HG03442 (cell line): ENCODE results near the gene FABP7.
A peak's percentile ranks its signal among the peaks of the same experiment; 100 is the strongest.
"Not testable (repeated sequence)": the region's sequence is repeated elsewhere in the genome, so short reads cannot be mapped to it uniquely, and the experiment has no call there.

ENCODE experiments used
- ATAC-seq: cut with Tn5 transposase; IDR thresholded peaks from one replicate; pipeline ENCODE4 v1.9.1; 2021; ENCODE audit warnings: mild to moderate bottlenecking, moderate library complexity; ENCODE audit not compliant: unreplicated experiment

Gene FABP7

DNA sequence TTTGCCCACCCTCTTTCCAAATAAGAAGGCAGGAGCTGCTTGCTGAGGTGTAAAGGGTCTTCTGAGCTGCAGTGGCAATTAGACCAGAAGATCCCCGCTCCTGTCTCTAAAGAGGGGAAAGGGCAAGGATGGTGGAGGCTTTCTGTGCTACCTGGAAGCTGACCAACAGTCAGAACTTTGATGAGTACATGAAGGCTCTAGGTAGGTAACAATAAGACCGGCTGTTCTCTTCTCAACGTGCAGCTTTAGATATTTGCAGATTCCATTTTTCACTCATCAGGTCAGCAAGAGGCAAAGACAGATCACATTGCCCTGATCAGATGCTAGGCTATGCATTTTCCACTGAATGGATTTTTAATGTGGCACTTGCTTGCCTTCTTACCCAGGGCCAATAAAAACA, at the start of gene FABP7:
TSS of gene FABP7 (plus strand) at position 50 of the 400 bp plus-strand sequence. CDS start at position 129, 79 bp downstream.
- ATAC-seq: no peak

DNA sequence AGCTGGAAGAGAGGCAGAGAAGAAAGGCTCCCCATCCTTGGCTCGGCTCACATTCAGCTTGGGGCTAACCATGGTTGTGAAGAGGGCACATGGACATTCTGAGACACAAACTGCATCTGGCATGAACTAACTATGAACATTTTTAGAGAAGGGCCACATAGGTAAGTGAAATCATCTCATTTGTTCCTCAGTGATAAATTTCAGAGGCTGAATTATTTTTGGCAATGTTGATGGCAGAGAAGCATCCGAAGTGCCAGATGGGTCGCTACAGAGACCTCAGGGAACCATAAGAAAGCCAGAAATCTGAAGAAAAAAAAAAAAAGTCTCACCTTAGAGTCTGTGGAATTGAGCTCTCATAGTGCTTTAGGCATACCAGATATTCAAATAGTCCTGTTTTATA, 49.2 kb upstream of the FABP7 start:
- ATAC-seq: no peak

DNA sequence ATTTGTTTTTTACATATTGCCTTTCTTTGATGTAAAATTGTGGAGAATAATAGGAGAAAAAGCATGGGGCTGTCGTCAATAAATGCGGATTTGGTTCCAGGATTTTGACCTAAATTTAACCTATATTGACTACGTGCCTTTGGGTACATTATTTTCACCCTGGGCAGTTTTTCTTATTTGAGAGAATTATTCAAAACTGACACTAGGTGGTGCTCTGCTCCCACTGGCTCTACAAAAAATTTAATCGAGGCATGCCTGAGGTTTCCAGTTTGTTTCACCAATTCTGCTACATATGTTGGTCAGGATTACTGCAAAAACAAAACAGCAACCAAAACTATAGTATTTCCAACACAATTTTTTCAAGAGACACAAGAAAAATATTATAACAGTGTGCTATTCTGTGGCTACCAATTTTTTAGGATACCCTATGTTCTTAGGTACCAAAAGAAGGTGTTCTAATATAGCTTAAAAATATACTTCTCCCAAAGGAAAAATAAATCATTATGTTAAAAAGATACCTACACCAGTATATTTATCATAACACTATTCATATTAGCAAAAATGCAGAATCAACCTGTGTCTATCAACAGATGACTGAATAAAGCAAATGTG, 48.6 kb upstream of the FABP7 start:
- ATAC-seq: peak; percentile 55

DNA sequence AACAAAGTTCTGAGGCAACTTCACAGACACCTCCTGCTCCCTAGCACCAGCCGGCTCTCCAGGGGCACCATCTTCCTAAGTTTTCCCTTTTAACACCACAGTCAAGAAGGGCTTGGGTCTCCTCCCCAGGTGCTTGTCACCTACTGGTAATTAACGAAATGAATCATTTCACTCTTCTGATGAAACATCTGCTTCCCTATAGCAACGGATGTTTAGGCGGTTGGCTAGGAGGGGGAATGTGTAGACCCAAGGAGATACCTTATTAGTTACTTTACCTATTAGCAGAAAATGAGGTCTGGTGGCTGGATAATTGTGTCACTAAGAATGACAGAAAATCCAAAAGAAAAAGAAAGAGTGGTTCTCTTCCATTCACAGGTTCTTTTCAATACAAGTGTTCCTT, 46.3 kb upstream of the FABP7 start:
- ATAC-seq: no peak

DNA sequence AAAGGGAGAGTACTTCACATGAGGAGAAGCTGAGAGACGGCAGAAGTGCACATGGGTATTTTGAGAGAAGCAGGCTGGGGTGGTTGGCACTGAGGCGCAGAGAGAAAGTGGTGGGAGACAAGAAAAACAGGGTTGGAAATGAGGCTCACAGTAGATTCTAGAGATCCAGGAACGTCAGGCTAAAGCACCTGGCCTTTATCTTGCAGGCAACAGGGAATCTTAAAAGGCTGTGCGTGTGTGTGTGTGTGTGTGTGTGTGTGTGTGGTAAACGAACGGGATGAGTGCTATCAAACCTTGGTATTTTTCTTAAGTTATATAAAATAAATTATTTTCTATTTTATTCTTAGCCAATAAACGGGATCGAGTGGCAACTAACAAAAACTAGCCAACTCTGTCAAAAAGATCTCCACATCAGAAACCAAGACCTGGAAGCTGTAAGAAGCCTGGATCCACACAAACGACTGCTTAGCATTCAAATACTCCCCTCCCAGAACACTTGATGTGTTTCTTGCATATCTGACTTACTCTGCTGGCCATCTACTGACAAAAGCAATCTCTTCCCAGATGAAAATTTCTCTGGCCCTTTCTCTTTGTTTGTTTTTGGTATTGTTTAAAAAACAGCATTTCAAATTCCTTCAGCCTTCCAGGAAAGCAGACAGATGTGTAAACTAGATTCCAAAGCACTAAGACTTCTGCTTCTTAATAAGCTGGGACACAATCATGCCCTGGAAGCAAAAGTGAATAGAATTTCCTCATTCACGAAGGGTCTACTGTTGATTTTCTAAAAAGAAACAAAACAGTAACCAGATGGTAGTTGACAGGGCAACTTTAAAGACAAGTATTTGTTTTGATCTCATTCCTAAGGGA, 44.8 kb upstream of the FABP7 start:
- ATAC-seq: no peak

DNA sequence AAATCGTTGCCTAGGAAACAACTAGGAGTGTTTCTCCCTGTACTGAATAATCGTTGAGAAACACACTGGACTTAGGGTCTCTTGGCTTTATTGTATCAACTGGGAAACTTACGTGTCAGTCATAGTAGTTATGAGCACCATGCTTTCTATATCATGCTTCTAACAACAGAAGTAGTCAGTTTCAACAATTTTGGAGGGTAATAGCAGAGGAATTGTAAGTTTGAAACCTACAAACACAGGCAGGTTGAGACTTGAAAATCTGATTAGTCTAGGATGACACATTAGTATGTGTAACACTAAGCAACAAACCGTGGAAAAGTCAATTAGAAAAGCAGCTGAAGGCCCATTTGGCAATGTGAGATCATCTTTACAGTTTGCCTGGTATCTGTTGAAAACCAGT, 43.9 kb upstream of the FABP7 start:
- no peak for ATAC-seq

DNA sequence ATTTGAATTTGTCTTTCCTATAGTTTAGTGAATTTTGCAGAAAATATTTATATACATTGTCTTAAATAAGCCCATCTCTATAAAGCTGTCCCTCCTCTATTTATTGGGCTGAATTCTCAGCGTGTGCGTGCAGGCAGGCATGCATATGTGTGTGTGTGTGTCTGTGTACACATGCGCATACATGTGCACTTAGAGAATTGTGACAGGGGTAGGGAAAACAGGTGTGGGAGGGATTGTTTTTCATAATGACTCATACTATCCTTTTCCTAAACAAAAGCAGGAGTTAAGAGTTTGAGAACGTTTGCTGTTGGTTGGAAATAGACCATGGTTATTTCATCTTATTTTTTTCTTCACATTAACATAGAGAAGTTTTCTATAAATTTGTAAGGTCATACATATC, 43.4 kb upstream of the FABP7 start:
- ATAC-seq: no peak

DNA sequence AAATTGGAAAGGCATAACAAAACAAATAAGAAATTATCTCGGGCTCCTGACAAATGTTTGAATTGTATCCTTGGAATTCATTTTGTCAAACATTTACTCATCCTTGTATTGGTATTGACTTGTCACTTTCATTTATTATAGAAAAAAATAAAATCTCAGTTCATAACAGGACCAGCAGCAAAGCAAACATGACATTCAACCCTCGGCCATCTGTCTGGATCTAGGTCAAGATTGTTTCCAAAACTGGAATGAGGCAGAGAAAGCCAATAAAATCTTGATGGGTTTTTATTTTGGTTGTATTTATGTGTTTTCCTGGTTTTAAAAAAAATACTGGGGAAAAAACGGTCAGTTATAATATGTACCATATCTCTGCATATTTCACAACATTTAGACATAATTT, 42.9 kb upstream of the FABP7 start:
- no peak for ATAC-seq

DNA sequence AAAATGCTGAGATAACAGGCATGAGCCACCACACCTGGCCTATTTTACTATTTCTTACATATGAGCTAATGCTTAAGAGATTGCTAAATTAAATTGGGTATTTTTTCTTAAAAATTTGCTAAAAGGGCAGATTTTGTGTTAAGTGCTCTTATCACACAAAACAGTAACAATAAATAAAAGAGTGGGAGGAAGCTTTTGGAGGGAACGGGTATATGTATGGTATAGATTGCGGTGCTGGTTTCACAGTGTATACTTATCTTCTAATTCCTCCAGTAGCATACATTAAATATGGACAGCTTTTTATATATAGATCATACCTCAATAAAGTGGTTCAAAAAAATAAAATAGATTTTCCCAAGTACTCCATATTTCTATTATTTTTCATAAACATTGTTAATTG, 39.4 kb upstream of the FABP7 start:
- no peak for ATAC-seq

DNA sequence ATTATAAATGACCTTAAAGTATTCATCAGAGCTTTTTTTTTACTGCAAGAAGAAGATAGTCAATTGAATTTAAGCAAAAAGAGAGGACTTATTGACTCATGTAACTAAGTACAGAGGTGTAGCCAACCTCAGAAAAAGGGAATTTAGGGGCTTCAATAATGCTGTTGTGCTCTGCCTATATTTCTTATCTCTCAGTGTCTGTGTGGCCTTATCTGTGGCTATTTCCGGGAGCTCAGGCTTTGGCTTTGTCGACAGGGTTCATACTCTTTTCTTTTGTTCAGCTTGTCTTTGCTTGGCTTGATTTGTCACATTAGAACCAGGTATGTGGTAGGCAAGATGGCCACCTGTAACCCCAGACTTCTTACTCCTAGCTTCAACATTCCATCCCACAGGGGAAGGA, 38.6 kb upstream of the FABP7 start:
- ATAC-seq: no peak

DNA sequence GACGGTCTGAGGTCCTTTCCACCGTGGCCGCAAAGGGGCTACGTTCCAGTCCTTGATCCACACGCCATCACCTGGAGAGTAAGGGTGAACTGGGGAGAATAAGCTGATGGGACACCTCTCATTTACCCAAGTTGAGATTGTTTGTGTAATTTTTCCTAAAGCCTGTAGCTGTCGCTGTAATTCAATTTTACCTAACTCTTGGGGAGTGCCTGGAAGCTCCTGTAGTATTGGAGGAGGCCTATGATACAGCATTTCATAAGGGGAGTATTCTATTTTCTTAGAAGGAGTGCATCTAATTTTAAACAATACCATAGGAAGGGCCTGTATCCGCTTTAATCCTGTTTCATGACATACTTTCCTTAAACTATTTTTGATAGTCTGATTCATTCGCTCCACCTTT, 35.3 kb upstream of the FABP7 start:
- peak; percentile 54 for ATAC-seq

DNA sequence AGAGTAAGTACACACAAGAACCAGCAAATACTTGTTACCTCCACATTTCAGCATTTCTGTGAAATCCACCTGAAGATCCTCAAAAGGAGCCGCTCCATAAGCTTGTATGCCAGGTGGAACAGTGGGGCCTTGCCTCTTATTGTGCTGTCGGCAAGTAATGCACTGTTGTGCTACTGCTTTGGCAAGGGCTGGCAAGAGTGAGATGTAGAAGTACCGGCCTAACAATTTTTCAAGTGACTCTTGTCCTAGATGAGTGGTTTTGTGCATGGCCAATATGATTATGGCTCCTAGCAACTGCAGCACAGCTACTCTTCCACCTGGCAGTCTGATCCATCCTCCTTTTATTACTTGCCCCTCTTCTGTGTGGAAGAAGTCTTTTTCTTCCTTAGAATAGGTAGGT, 34.7 kb upstream of the FABP7 start:
- not testable (repeated sequence) for ATAC-seq

DNA sequence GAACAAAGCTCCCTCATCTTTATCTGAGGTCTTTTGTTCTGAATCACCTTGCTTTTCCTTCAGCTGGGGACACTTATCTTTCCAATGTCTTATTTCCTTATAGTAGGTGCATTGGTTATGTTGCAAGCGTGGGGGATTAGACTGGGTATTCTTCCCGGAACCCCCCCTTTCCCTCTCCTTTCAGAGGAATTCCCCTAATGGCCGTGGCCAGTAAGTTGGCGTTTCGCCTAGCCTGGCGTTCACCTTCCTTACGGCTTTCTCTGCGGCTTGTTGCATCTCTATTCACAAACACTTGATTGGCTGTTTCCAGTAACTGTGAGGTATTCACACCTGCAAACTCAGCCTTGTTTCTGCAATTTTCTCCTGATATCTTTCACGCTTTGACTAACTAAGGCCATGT, 32.8 kb upstream of the FABP7 start:
- ATAC-seq: no peak

DNA sequence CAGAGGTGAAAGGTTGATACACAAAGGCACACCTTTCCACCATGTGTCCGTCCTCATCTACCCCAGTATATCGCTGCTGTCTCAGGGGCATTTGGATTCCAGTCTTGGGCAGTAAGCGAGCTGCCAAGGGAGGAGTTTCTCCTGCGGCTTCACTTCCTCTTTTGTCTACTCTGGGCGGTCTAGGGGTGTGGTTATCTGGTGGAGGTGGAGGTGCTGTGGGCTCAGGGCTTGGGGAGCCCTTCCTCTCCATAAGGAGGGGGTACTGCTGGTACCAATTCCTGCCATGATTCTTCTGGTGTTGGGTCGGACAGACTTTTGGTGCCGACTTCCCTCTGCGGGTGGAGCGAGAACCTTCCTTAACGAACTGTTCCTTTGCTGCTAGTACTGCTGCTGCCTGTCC, 31.9 kb upstream of the FABP7 start:
- ATAC-seq: no peak

DNA sequence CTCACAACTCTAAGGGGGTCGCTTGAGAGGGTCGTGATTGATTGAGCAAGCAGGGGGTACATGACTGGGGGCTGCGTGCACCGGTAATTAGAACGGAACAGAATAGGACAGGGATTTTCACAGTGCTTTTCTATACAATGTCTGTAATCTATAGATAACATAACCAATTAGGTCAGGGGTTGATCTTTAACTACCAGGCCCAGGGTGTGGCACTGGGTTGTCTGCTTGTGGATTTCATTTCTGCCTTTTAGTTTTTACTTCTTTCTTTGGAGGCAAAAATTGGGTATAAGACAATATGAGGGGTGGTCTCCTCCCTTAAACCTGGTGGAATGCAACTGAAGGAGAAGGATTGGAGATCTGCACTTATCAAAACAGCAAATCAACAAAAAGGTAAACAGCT, 30.6 kb upstream of the FABP7 start:
- not testable (repeated sequence) for ATAC-seq

DNA sequence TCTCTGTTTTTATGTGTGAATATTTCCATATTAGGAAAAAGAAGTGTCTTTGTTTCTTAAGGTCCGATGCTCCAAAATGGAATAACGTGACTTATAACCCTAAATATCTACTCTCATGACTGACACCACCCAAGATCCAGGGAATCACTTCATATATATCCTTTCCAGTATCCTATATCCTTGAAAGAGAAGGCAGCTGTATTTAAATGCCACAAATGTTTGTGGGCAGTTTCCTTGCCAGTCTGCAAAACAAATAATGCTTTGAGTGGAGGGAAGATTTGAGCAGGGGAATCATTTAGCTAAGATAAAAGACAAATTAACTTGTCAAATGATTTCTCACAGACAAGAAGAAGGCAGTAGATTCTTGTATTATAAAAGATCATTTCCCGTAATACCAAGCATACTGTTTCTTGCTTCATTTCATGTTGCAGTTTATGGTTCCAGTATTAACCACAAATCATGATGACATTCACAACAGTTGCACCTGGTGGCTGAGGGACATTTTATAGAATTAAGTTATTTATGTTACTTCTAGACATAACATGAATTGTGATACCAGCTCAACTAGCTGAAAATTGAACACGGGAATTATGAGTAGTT, 30.0 kb upstream of the FABP7 start:
- no peak for ATAC-seq

DNA sequence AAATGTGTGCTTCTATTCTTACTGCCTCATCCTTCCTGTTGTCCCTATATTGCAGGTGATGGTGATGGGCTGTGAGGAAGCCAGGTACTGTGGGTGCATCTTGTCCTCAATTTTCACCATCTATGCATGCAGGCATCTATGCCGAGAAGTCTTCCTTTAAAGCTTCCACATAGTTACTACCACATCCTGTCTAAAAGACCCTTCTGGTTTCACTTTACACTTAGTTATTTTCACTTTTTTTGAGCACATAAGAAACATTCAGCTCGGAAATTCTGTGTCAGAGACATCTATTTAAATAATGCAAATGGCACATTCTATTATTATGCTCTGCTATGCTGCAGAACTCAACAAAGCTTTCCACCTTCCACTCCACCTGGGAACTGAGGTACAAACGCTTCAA, 28.2 kb upstream of the FABP7 start:
- ATAC-seq: peak; percentile 81

DNA sequence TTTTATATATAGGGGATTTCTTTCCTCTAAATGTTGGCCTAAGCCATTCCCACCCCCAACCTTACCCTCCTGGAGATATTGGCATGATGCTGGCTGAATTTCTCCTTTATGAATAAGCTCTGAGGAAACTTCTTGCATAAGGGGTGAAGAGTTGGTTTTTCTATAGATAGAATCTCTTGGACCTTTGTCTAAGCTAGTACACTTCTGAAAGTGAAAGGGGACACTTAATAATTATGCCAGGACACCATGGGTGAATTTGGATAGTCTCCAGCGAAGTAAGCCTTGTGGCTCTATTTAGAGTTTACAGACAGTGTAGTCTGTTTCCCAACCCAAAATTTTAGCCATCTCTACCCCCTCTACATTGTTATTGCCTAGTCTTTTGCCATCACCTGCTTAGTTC, 27.1 kb upstream of the FABP7 start:
- peak; percentile 32 for ATAC-seq

DNA sequence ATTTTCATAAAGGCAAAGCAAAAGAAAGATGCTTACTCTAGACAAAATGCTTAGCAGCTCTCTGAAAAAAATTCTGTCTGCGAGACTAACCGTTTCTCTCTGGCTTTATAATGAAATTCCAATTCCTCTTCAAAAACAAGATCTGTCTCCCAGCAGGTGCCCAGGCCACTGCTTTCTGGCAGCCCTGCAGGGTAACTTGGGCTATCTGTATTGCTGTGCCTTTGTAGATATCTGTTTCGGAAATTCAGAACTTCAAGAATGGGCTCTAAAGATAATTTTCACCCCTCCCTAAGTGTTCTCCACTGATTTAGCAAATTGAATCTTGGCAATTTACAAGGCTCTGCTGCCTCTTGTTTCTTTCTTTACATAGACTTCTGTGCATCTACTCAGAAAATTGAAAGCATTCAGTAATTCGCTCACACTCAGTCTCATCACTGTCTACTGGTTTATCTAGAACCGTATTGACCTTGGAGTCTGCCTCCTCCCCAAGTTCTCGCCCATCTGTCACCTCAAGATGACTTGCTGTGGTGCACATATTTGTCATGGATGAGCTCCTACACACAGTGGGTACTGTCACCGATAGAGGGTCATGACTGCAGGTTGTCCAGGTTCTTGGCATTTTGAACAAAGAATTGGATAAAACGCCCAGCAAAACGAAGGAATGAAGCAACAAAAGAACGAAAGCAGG, 26.4 kb upstream of the FABP7 start:
- ATAC-seq: no peak

DNA sequence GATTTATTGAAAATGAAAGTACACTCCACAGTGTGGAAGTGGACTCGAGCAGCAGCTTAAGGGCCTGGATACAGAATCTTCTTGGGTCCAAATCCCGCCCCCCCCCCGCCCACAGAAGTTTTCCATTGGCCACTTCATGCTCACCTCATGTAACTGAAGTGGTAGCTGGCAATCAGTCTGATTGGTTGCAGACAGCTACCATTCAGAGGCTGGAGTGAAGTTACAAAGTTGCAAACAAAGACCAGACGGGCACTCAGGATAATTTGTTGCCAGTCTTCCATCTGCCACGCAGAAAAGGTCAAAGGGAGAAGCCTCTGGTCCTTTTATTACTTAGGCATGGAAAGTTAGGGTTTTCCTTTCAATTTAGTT, 25.8 kb upstream of the FABP7 start:
- ATAC-seq: no peak

DNA sequence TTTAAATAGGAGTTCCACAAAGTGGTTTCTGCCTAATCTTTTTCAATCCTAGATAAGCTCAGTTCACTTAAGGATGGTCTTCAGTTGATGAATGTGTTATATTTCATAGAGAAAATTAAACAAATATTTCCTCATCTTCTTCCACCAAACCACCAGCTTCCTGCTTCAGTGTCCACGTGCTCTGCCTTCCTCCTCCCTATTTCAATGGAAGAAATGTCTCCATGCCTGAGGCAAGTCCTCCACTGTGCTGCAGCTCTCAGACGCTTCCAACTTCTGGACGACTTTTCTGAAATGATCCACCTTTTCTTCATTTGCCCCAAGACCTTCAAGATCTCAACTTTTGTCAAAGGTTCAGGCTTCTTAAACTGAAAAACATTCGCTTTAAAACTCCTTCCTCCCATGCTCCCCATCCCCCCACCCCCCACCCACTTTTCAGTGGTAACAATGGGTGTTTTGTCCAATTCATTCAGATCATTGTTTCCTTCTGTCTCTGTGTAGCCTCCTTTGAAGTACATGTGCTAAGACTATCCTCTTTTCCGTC, 25.3 kb upstream of the FABP7 start:
- no peak for ATAC-seq
